GM19467 (cell line): ENCODE data around the gene CAPNS2.
"Not testable (repeated sequence)": the region's sequence is repeated elsewhere in the genome, so short reads cannot be mapped to it uniquely, and the experiment has no call there.

Source experiments
- ATAC-seq: cut with Tn5 transposase; IDR thresholded peaks from one replicate; pipeline ENCODE4 v1.9.1; 2021; ENCODE audit warnings: mild to moderate bottlenecking, moderate library complexity; ENCODE audit not compliant: unreplicated experiment

Gene CAPNS2

GRCh38 chr16:55567382-55567781 is 898 bp downstream of the CAPNS2 start:
- ATAC-seq, result no peak

GRCh38 chr16:55568207-55568606 is 1.7 kb downstream of the CAPNS2 start:
- ATAC-seq, result no peak

- no peak for ATAC-seq
Observed at GRCh38 chr16:55569025-55569424, 2.5 kb downstream of the CAPNS2 start.

GRCh38 chr16:55570159-55570558 is 3.7 kb downstream of the CAPNS2 start:
- no peak for ATAC-seq

- no peak for ATAC-seq
Observed at GRCh38 chr16:55571191-55571897, 4.9 kb downstream of the CAPNS2 start.

- ATAC-seq, result no peak
Observed at GRCh38 chr16:55572439-55572838, 6.0 kb downstream of the CAPNS2 start.

GRCh38 chr16:55574811-55575210 is 8.3 kb downstream of the CAPNS2 start:
- no peak for ATAC-seq

- no peak for ATAC-seq
Observed at GRCh38 chr16:55575496-55575895, 9.0 kb downstream of the CAPNS2 start.

- ATAC-seq, result no peak
Observed at GRCh38 chr16:55576384-55576783, 9.9 kb downstream of the CAPNS2 start.

GRCh38 chr16:55577887-55578286 is 11.4 kb downstream of the CAPNS2 start:
- ATAC-seq, result no peak

GRCh38 chr16:55585631-55586030 is 19.1 kb downstream of the CAPNS2 start:
- ATAC-seq, result no peak

GRCh38 chr16:55588799-55589198 is 22.3 kb downstream of the CAPNS2 start:
- no peak for ATAC-seq

GRCh38 chr16:55592306-55592705 is 25.8 kb downstream of the CAPNS2 start:
- no peak for ATAC-seq

- ATAC-seq, result no peak
Observed at GRCh38 chr16:55597928-55598327, 31.4 kb downstream of the CAPNS2 start.

GRCh38 chr16:55605754-55606336 is 39.4 kb downstream of the CAPNS2 start:
- ATAC-seq, result no peak

- ATAC-seq, result no peak
Observed at GRCh38 chr16:55613613-55614335, 47.3 kb downstream of the CAPNS2 start.

- no peak for ATAC-seq
Observed at GRCh38 chr16:55615071-55615470, 48.6 kb downstream of the CAPNS2 start.

- not testable (repeated sequence) for ATAC-seq
Observed at GRCh38 chr16:55615670-55616069, 49.2 kb downstream of the CAPNS2 start.
